Activated CD4-positive, alpha-beta T cell treated with anti-CD3 and anti-CD28 coated beads, Interleukin-2, amount 50 U/mL, for 24 hours (primary cell): ENCODE results near the gene CCNJL.
"Not testable (repeated sequence)": the region's sequence is repeated elsewhere in the genome, so short reads cannot be mapped to it uniquely, and the experiment has no call there.

Experiments
- DNase-seq, 2 donors: peaks; one replicate each; pipeline ENCODE4 v3.0.0-alpha.2; 2020; ENCODE audit warnings: low read depth in 1 of 2, low spot score in 1 of 2

Gene CCNJL, protein sequence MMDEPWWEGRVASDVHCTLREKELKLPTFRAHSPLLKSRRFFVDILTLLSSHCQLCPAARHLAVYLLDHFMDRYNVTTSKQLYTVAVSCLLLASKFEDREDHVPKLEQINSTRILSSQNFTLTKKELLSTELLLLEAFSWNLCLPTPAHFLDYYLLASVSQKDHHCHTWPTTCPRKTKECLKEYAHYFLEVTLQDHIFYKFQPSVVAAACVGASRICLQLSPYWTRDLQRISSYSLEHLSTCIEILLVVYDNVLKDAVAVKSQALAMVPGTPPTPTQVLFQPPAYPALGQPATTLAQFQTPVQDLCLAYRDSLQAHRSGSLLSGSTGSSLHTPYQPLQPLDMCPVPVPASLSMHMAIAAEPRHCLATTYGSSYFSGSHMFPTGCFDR

DNA sequence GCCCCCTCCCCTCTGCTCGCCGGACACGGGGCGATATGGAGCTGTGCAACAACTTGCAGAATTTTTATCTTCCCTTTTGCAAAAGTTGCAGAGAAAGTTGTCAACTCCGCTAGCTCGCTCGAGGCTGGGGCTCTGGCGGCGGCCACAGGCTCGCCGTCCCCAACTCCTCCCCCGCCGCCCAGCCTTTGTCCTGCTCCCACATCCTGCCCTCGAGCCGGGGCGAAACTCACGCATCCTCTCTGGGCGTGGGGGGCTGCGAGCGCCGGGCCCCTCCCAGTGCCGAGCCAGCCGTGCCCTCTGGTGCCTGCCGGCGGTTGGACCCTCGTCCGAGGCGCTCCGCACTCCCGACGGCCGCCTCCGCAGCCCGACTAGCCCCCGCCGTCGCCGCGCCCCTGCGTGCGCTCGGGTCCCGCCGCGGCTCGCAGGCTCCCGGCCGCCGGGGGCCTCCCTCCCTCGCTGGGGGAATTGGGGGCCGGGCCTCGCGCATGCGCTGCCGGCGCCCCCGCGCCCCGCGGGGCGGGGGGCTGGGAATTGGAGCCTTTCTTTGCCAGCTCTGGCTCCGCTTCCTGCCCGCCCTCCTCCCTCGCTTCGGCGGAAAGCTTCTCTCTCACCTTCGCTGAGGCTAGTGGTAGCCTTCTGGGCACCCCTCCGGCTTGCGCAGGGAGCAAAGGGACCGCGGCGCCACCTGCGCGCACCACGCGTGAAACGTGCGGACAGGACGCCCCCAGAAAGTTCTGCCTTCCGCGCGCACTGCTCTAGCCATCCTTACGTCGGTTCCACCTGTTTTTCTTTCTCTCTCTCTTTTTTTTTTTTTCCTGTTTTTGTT lies at the start of gene CCNJL:
CCNJL (minus strand) TSS at position 431 of the 826 bp plus-strand sequence. CDS start 641 bp downstream, outside the sequence.
- DNase-seq: no peak

DNA sequence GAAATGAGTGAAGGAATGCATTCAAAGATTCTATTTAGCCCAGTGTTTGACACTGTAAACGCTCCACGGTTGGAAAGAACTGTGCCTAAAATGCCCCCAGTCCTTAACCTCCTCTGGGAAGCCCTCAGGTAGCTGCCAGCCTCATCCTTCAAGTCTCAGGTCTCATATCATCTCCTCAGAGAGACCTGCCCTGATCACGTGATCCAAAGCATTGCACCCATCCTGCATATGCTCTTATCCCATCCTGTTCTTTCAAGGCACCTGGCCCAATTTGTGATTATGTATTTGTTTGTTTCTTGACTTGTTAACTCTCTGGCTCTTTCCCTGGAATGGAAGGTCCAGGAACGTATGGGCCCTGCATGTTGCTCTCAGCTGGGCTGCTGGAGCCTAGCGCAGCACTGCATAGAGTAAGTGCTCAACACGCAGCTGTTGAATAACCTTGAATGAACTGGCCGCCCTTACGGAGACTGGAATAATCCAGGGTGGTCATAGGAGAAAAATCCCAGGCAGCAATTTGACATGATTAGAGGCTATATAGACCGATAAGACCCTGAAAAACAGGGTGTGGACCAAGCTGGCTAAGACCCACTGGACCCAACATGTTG lies 49.4 kb upstream of the CCNJL start:
- DNase-seq: no peak

DNA sequence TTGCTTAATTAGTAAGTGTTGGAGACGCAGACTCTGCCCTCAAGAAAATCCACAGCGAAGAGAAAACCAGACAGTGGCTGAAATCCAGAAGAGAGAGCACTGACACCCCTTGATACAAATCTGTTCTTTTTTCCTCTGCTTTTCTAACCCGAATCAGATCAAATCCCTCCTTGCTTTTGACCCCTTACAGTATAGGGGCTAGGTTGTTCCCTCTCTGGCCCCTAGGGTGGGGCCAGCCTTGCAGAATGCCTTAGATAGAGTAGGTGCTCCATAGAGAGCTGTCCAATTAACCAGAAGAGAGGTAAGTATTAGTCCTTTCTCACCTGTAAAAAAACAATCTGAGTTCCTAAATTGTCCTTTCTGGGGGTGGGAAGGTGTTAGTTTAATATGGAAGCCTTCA lies 47.9 kb upstream of the CCNJL start:
- DNase-seq: no peak

DNA sequence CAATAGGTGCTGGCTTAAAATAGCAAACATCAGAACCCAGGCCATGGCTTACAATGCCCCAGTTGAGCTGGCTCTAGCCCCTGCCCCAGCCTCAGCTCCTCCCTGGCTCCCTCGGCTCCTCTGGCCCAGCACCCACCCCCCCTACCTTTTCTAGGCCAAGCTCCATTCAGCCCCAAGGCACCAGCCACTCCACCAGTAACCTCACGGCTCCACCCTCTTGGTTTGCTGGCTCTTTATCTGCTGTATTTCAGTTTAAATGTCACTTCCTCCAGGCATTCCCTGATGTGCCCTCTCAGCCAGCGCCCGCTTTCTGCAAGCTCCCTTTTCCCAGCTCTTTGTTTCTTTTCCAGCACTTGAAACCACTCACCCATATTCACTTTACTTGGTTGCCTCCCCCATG lies 47.5 kb upstream of the CCNJL start:
- no peak for DNase-seq

DNA sequence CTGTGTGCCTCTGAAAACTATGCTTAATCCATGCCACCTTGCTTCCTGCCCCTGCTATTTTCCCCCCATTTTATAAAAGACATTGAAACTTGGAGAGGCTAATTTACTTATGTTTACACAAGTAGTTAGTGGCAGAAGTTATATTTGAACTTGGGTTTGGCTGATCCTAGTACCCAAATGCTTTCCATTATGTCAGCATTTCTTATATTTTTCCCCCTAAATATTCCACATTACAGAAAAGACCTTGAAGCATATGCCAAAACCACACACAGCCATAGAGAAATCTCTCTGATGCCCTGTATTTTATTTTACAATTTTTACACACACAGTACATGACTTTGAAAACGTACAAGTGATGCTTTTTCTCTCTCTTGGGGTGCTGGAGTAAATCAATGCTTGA lies 46.9 kb upstream of the CCNJL start:
- DNase-seq: no peak

DNA sequence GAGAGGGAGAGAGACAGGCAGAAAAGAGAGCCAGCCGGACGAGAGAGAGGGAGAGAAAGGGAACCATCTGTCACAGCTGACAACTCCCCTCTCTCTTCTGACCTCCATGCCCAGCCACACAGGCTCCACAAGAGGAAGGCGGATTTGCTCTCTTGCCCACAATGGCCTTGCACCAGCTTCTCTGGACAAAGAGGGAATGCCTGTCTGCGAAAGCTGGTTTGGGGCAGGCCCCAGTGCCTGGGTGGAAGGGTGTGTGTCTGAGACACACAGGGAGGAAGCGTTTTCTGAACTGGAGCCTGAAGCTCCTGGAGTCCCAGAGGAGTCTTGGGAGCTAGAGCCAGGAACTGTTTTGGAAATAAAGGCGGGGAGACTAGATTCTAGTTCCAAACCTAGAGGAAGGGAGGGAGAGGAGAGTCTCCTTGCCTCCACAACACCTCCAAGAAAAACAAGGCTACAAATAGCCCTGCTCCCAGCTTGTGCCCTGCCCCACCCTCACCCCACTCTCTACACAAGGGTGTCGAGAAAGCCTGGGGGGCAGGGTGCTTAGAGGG lies 45.6 kb upstream of the CCNJL start:
- DNase-seq: no peak

DNA sequence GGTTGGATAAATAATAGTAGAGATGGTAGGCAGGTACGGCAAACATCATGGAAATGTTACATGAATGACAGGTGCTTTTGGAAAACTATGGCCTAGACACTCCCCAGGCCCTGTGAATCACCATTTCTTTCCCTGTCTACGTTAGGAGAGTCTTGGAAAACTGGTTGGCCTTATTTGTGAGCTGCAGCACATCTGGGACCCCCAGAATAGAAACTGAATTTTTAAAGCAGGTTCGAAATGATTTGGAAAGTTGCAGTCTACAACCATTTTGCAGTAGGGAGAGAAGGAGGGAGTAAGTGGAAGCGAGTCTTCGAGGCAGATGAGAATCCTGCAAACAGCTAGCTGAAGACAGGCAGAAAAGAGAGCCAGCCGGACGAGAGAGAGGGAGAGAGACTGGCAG lies 45.0 kb upstream of the CCNJL start:
- DNase-seq: no peak

DNA sequence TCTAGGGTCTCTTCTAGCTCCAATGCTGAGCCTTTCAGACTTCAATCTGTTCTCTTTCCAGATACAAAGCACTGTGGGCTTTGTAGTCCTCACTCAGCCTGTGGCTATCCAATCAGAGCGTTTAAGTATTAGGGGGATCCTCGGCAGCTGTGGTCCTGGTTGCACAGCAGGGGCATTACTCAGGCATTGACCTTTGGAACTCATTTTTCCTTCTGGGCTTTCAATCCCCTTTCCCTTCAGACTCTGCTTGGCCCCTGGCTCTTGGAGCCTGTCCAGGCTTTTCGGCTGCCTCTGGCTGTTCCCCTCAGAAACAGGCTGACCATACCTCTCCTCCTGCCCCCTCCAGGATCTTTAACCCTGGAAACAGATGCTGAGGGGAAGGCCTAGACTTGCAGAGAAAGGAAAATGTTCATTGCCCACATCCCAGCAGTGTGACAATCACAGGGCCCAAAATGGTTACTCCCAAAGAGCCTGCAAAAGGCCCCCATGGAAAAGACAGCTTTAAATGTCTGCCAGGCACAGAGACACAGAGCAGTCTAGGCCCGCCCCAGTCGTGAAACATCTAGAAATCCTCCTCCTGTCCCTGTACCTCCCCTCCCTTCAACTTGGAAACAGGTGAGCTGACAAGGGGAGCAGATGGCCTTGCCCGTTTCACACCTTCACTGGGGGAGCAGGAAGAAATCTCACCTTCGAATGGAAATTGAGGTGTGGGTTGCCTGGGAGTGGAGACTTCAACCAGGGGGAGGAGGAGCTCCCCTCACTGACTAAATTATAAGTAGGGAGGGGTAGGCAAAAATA lies 44.4 kb upstream of the CCNJL start:
- DNase-seq: no peak

DNA sequence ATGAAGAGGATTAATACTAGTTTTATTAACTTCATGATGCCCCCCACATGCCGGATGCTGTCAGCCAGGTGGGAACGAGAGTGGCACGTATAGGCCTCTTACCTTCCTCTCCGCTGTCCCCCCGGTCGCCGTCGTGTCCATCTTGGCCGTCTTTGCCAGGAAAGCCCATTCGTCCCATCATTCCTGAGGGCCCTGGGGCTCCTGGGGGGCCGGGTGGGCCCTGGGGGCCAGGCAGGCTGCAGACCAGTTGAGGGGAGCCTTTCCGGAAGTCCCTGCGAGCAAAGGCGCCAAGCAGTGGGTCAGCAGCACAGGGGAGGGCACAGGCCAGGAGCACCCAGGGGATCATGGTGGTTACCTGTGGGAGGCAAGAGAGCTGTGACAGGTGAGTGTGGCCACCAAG lies 42.3 kb upstream of the CCNJL start:
- no peak for DNase-seq

DNA sequence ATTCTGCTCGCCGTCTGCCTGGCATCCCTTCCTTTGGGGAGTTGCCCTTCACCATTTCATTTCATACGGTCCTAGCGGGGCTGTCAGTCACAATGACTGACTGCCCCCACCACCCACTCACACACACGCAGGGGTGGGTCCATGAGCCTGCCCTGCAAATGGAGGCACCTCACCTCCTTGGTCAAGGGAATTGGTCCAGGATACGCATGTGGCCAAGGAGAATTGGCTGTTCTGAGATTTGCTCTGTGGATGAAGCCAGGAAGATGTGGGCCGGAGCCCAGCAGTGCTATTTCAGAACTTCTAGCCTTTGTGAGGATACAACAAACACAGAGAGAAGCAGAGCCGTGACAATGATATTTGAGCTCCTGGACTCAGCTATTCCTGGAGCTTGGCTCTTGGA lies 41.0 kb upstream of the CCNJL start:
- DNase-seq: no peak

DNA sequence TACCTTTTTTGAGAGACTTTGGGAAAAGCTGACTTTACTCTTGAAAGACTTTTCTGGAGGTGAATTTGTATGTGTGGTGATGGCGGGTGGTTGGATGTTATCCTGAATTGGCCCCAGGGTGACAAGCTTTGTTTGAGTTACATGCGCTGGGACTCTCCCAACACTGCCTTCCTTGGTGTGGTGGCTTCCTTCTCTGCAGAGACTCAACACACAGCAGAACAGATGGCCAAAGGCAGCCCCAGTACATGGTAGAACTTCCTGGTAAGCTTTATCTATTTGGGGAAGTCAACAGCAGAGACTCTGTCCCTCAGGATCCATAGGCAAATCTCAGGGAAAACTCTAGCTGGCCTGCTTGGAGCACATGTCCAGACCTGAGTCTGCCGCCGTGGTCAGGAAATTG lies 39.9 kb upstream of the CCNJL start:
- no peak for DNase-seq

DNA sequence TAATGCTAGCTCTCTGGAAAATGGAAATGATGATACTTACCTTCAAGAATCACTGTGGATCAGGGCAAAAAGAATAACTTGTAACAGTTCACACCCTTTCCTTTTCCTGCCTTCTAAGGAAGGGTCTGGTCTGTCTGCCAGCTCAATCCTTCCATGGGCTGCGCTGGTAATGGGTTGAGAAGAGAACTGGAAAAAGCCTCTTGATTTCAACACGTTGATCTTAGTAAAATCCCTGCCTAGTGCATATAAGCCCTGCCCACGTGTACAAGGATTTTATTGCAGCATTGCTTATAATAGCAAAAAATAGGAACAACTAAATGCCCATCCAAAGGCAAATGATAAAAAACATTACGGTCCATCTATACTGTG lies 37.6 kb upstream of the CCNJL start:
- DNase-seq: no peak

DNA sequence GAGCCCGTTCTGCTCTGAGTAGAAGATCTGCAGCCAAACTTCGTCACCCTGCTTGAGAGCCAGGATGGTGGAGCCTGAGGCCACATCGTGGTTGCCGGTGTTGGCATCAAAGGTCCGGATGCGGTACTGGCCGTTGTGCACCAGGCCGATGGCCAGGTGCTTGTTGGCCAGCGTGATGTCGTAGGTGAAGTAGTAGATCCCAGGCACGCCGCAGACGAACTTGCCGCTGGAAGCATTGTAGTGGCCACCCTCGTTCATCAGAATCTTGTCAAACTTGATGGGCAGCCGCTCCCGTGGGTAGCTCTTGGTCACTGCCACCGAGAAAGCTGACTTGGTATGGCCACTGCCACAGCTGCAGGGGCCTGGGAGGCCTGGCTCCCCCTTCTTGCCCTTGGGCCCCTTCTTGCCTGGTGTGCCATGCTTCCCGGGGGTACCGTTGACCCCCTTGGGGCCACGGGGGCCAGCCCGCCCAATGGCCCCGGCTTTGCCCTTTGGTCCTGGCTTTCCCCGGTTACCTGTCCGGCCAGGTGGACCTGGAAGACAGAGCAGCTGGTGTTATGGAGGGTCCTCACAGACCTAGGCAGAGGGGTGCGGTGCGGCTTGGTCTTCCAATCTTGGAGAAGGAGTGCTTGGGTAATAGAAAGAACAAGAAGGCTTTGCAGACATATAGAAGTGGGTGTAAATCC lies 37.0 kb upstream of the CCNJL start:
- DNase-seq: no peak

DNA sequence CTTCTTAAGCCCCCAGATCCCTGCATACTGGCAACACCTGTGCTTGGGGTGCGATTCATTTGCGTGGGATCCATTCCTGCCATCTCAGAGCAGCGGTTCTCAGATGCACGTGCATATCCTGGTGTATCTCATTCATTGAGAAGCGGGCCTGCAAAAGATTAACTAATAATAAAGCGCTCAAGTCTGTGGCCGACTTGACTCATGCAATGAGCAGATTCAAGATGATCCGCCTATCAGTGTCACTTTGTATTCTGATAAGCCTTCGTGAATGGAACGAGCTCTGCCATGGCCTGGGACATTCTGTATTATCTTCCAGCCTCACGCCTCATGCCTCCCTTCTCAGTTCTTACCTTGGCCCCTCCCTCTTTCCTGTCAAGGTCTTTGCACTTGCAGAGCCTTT lies 35.7 kb upstream of the CCNJL start:
- no peak for DNase-seq

DNA sequence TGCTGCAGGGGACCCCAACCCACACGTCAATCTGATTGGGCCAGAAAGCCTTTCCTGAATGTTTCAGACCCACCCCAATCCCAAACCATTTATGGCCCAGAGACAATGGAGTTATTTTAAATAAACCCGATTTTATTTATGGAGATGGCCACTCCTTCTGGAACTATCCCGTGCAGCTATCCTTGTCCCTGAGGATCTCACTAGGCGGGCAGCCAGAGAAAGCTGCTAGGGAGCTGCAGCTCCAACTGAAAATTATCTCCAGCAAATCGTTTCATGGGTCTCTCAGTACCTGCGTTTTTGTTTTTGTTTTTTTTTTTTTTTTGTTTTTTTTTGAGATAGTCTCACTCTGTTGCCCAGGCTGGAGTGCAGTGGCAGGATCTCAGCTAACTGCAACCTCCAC lies 35.1 kb upstream of the CCNJL start:
- no peak for DNase-seq

DNA sequence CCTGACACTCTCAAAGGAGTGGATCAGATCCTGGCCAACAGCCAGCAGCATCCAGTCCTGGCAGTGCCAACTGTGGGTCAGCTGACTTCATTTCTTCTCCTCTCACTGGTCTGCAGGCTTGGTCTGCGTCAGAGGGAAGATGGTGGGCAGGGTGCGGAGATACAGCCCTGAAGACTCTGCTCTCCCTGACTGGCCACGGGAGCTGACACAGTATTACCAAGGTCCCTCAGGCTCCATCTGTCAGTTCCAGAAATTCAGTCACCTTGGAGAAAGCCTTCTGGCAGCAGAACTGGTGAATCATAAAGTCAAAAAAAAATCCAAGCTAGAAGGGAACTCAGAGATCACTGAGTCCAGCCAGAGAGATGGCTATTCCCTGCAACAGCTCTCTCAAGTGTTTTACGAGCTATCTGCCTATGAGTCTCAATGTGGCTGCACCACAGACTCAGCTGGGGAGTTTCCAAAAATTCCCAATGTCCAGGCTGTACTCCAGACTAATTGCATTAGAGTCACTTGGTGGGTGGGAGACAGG lies 30.1 kb upstream of the CCNJL start:
- no peak for DNase-seq

DNA sequence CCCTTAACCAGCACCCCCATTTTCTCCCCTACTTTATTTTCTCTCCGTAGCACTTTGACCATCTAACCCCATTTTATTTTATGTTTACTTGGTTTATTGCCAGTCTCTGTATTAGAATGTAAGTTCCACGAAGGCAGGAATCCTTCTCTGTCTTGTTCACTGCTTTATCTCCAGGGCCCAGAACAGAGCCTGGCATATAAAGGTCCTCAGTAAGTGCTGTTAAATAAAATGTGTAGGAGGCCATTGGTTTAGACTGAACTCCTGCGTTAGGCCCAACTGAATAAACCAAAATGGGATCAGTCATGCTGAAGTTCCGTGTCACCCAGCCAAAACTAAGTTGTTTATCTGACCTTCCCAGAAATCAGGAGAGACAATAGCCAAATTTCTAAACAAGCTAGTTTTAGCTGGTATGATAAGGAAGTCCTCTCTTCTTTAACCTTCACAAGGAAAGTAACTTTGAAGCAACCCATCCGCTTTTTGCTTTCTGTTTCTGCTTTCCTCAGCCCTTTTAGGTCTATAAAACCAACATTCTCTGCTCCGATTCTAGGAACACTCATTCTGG lies 29.0 kb upstream of the CCNJL start:
- no peak for DNase-seq

DNA sequence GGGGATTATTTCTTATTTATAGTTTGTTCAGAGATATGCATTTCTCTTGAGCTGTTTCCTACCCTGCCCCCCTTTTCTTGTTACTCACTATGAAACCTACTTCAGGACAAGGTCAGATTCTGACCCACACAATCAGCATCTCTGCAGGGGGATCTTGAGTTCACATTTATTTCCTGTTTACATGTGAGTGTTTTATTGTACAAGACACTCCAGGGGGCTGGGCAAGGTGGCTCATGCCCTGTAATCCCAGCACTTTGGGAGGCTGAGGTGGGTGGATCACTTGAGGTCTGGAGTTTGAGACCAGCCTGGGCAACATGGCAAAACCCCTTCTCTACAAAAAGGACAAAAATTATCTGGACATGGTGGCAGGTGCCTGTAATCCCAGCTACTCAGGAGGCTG lies 28.1 kb upstream of the CCNJL start:
- DNase-seq: not testable (repeated sequence)

DNA sequence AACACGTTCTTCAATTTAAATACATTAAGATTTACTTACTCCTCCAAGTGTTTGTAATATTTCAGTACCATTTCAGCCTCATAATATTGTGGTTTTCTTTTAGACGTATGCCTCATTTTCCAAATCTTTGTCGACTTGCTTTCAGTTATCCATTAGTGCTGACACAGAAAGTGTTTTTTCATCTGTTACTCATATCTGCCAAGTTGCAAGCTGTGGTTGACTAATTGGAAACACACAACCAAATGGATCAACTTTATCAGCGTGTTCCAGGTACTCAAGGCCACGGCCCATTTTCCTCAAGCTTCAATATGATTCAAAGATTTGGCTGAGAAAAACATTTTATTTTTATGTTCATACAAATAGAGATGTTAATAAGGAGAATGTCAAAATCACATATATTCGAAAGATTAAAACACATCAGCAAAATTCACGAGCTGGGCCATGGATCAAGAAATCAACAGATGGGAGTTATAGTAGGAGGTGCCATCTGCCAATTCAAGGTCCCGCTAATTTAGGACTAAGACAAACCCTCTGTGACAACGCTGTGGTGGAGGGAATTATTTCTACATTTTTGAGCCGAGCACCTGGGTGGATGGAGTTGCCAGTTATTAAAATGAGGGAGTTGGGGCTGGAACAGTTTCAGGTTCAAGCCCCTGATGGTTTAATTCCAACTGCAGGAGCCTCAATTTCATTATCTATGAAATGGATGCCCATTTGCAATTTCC lies 27.2 kb upstream of the CCNJL start:
- DNase-seq: no peak
